ENCODE measurements around the gene HOOK1.
"Not testable (repeated sequence)": the region's sequence is repeated elsewhere in the genome, so short reads cannot be mapped to it uniquely, and the experiment has no call there.

HOOK1 gene

GRCh38 chr1:59897165-59897564, 82.4 kb downstream of the HOOK1 start:
- no peak overlapping the region for H3K4me3 Mint-ChIP-seq
- H3K4me1 Mint-ChIP-seq (ENCODE audit: low read depth): peaks cover 16% of the 10 kb centered on the region
- H3K27ac Mint-ChIP-seq: no peak overlapping the region
- H3K36me3 Mint-ChIP-seq (ENCODE audit: low read depth): no peaks in the 10 kb centered on the region
- H3K27me3 Mint-ChIP-seq: no peaks in the 10 kb centered on the region
- DNase-seq: no peak
- H3K9me3 Mint-ChIP-seq: no peaks in the 10 kb centered on the region

DNA sequence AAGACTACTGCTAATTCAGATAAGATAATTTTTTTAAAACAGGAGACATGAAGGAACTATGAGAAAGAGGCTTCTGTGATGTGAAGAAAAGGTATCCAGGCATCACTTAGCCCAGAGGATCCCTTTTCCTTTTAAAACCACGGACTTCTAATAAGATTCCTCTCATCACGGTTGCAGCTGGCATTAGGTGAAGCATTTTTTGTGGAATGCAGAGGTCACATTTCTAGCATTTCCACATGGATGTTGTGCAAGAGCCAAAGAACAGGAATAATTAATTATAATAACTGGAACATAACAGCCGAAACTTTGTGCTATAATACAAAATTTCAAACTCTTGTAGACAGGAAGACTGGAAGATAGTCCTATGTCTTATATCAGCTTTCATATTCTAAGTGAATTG, 84.2 kb downstream of the HOOK1 start:
- no peak for DNase-seq

DNA sequence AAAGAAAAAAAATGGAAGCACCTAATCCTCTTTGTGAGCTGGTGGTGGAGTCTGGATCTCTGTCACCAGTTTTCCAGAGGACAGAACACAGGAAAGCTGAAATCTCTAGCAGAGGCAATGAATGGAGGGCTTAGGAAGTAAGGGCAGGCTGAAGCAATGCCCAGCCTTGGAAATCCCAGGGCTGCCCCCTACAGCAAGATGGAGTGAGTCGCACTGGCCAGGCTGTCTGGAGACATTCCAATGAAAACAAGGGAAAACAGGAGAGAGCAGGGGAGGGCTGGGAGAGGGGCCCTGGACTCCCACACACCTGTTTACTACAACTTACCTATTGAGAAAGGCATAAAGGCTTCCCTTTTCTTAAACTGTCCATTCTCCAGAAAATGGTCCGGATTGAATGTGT, 85.9 kb downstream of the HOOK1 start:
- DNase-seq: no peak
- H3K27ac Mint-ChIP-seq: no peak overlapping the region
- no peaks in the 10 kb centered on the region for H3K9me3 Mint-ChIP-seq
- no peaks in the 10 kb centered on the region for H3K27me3 Mint-ChIP-seq
- H3K4me1 Mint-ChIP-seq (ENCODE audit: low read depth): no peaks in the 10 kb centered on the region
- H3K4me3 Mint-ChIP-seq: no peak overlapping the region
- no peaks in the 10 kb centered on the region for H3K36me3 Mint-ChIP-seq (ENCODE audit: low read depth)

More for the DNA sequence above, 84.2 kb downstream of the HOOK1 start:
- Mint-ChIP-seq H3K4me1 (ENCODE audit: low read depth) (peaks cover 3% of the 10 kb centered on the region), H3K9me3 (no peaks in the 10 kb centered on the region), H3K27ac (no peak overlapping the region), H3K4me3 (no peak overlapping the region), H3K27me3 (no peaks in the 10 kb centered on the region), H3K36me3 (ENCODE audit: low read depth) (no peaks in the 10 kb centered on the region)

DNA sequence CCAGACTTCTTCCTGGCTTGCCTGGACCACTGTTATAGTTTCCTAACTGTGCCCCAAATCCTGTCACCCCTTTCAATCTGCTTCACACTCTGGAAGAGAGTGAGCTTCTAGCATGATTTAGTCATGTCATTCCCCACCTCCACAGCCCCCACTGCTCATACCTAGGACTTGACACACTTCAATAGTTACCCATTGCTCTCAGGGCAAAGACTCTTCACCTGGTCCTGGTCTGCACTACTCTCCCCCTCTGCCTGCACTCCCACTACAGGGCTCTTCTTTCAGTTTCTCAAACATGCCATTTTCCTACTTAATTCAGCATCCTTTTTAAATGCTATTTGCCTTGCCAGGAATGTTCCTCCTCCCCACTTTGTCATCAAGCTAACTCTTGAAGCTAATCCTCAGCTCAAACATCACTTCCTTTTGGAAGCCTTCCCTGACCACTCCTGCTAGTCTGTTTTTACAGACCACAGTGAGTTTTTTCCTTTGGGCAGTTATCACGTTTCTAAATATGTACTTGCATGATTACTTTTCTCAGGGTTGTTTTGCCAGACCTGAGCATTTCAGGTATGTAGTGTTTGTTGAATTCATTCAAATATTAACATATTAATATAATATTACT, 87.1 kb downstream of the HOOK1 start:
- DNase-seq: no peak
- Mint-ChIP-seq H3K9me3 (no peaks in the 10 kb centered on the region), H3K27me3 (no peaks in the 10 kb centered on the region), H3K4me1 (ENCODE audit: low read depth) (no peaks in the 10 kb centered on the region), H3K27ac (no peak overlapping the region), H3K4me3 (no peak overlapping the region), H3K36me3 (ENCODE audit: low read depth) (peaks cover 4% of the 10 kb centered on the region)

DNA sequence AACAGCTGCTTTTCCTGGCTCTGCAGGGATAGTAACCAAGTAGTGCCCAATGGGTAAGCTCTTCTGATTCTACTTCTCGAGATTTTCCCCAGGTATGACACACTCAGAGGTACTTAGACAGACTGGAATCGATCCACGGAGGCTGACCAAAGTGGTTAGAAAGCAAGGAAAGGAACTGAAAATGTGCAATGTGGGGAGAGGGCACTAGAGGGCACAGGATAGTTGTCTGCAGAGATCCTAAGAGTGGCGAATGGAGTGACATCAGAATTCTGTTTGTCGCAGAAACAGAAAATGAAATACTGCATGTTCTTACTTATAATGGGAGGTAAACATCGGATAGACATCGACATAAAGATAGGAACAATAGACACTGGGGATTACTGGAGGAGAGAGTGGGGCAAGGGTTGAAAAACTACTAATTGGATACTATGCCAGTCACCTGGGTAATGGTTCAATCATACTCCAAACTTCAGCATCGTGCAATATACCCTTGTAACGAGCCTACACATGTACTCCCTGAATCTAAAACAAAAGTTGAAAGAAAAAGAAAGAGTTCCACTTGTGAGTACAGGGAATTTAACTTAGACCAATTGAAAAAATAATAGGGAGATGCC, 88.5 kb downstream of the HOOK1 start:
- DNase-seq: no peak
- peaks cover 5% of the 10 kb centered on the region for H3K36me3 Mint-ChIP-seq (ENCODE audit: low read depth)
- no peak overlapping the region for H3K4me3 Mint-ChIP-seq
- no peaks in the 10 kb centered on the region for H3K9me3 Mint-ChIP-seq
- no peak overlapping the region for H3K27ac Mint-ChIP-seq
- no peaks in the 10 kb centered on the region for H3K4me1 Mint-ChIP-seq (ENCODE audit: low read depth)
- H3K27me3 Mint-ChIP-seq: no peaks in the 10 kb centered on the region

GRCh38 chr1:59906931-59907330, 92.2 kb downstream of the HOOK1 start:
- Mint-ChIP-seq H3K4me1 (ENCODE audit: low read depth) (no peaks in the 10 kb centered on the region), H3K27me3 (no peaks in the 10 kb centered on the region), H3K36me3 (ENCODE audit: low read depth) (peaks cover 8% of the 10 kb centered on the region), H3K4me3 (no peak overlapping the region), H3K9me3 (no peaks in the 10 kb centered on the region), H3K27ac (no peak overlapping the region)
- DNase-seq: no peak

DNA sequence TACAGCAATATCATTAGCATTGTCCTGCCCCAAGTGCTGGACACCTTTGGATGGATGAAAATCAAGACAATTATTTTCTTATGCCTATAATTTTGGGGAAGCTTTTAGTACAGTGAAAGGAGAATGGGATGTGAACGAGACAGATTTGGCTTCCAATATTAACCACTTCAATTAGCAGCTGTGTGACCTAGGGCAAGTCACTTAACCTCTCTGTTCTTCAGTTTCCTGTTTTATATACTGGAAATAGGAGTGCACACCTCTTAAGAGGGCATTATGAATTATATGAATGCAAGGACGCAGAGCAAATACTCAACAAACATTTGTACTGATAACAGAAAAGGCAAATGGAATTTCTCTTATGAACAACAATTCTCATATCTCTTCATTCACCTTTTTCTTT, 93.3 kb downstream of the HOOK1 start:
- Mint-ChIP-seq H3K27ac (no peak overlapping the region), H3K9me3 (no peaks in the 10 kb centered on the region), H3K4me1 (ENCODE audit: low read depth) (no peaks in the 10 kb centered on the region), H3K4me3 (no peak overlapping the region), H3K27me3 (no peaks in the 10 kb centered on the region), H3K36me3 (ENCODE audit: low read depth) (peaks cover 8% of the 10 kb centered on the region)
- no peak for DNase-seq

- Mint-ChIP-seq H3K27me3 (no peaks in the 10 kb centered on the region), H3K36me3 (ENCODE audit: low read depth) (peaks cover 8% of the 10 kb centered on the region), H3K27ac (no peak overlapping the region), H3K9me3 (no peaks in the 10 kb centered on the region), H3K4me3 (no peak overlapping the region), H3K4me1 (ENCODE audit: low read depth) (no peaks in the 10 kb centered on the region)
- no peak for DNase-seq
Measured at GRCh38 chr1:59908682-59909081, 93.9 kb downstream of the HOOK1 start.

DNA sequence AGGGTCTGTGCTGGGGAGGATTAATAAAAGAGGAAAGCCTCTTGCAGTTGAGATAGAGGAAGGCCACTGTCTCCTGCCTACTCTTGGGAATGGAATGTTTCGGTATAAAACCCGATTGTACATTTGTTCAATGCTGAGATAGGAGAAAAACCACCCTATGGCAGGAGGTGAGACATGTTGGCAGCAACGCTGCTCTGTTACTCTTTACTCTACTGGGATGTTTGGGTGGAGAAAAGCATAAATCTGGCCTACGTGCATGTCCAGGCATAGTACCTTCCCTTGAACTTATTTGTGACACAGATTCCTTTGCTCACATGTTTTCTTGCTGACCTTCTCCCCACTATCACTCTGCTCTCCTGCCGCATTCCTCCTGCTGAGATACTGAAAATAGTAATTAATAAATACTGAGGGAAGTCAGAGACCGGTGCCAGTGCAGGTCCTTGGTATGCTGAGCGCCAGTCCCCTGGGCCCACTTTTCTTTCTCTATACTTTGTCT, 100.1 kb downstream of the HOOK1 start:
- H3K4me3 Mint-ChIP-seq; H3K9me3 Mint-ChIP-seq; DNase-seq; H3K36me3 Mint-ChIP-seq (ENCODE audit: low read depth); H3K4me1 Mint-ChIP-seq (ENCODE audit: low read depth); H3K27me3 Mint-ChIP-seq; H3K27ac Mint-ChIP-seq: not testable (repeated sequence)

DNA sequence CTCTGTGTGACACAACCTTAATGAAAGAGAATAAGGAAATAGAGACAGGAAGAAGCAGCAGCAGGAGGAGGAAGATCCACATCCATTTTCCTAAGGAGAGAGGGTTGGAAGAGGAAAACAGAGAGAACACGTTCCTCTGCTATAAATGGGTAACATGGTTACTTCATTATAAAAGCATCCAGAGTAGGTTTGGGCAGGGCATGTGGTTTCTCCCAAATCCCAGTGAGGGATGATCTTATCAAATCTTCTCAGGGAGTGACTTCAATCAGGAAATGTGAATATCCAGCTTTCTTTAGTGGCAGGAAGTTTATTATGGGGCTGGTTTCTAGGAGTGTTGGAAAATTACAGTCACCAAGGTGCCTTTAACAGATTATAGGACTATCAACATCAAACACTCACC, 100.8 kb downstream of the HOOK1 start:
- Mint-ChIP-seq H3K36me3 (ENCODE audit: low read depth) (peaks cover 3% of the 10 kb centered on the region), H3K4me1 (ENCODE audit: low read depth) (no peaks in the 10 kb centered on the region), H3K4me3 (no peak overlapping the region), H3K27me3 (peaks cover 2% of the 10 kb centered on the region), H3K9me3 (no peaks in the 10 kb centered on the region), H3K27ac (no peak overlapping the region)
- no peak for DNase-seq

- no peaks in the 10 kb centered on the region for H3K4me1 Mint-ChIP-seq (ENCODE audit: low read depth)
- no peak overlapping the region for H3K27ac Mint-ChIP-seq
- H3K27me3 Mint-ChIP-seq: peaks cover 6% of the 10 kb centered on the region
- DNase-seq: no peak
- no peaks in the 10 kb centered on the region for H3K36me3 Mint-ChIP-seq (ENCODE audit: low read depth)
- no peak overlapping the region for H3K4me3 Mint-ChIP-seq
- no peaks in the 10 kb centered on the region for H3K9me3 Mint-ChIP-seq
Measured at GRCh38 chr1:59917026-59917784, 102.5 kb downstream of the HOOK1 start.

DNA sequence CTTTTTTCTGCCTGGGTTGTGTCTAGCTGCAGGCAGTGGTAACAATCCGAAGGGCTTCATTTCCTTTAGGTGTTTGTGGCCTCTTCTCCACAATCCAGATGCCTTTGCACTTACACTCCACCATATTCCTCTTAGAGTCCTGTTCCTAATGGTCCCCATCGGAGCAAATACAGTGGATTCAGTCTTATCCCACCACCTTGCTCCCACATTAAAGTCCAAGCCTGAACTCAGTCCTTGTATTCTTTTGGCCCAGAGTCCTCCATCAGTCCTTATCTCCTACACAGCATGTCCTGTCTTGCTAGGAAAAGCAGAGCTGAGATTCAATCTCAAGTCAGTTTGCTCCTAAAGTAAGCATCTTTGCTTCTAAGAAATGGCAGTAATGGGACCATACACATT, 103.0 kb downstream of the HOOK1 start:
- Mint-ChIP-seq H3K4me3 (no peak overlapping the region), H3K36me3 (ENCODE audit: low read depth) (no peaks in the 10 kb centered on the region), H3K27ac (no peak overlapping the region), H3K27me3 (peaks cover 6% of the 10 kb centered on the region), H3K9me3 (no peaks in the 10 kb centered on the region), H3K4me1 (ENCODE audit: low read depth) (no peaks in the 10 kb centered on the region)
- no peak for DNase-seq

DNA sequence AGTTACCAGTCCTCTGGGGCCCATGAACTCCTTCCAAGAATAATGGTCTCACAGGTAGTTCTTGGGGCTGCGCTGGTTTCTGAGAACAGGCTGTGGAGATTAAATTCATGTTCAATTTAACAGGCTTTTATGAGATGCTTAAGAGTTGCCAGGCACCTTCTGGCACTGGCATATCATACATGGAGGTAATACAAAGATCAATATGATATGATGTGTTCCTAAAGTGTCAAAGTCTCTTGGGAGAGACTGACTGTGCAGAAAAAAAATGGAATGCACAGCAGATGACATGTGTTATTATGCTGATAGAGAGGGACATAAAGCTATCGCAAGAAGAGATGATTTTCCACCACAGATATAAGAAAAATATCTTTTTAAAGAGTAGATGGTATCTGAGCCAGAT, 105.0 kb downstream of the HOOK1 start:
- peaks cover 6% of the 10 kb centered on the region for H3K27me3 Mint-ChIP-seq
- H3K4me1 Mint-ChIP-seq (ENCODE audit: low read depth): no peaks in the 10 kb centered on the region
- no peak for DNase-seq
- peaks cover 7% of the 10 kb centered on the region for H3K9me3 Mint-ChIP-seq
- H3K36me3 Mint-ChIP-seq (ENCODE audit: low read depth): no peaks in the 10 kb centered on the region
- H3K4me3 Mint-ChIP-seq: no peak overlapping the region
- no peak overlapping the region for H3K27ac Mint-ChIP-seq

GRCh38 chr1:59921258-59921899, 106.6 kb downstream of the HOOK1 start:
- Mint-ChIP-seq H3K9me3 (peaks cover 17% of the 10 kb centered on the region), H3K27me3 (peaks cover 10% of the 10 kb centered on the region)
- H3K4me3 Mint-ChIP-seq; H3K36me3 Mint-ChIP-seq (ENCODE audit: low read depth); H3K4me1 Mint-ChIP-seq (ENCODE audit: low read depth); DNase-seq; H3K27ac Mint-ChIP-seq: not testable (repeated sequence)

DNA sequence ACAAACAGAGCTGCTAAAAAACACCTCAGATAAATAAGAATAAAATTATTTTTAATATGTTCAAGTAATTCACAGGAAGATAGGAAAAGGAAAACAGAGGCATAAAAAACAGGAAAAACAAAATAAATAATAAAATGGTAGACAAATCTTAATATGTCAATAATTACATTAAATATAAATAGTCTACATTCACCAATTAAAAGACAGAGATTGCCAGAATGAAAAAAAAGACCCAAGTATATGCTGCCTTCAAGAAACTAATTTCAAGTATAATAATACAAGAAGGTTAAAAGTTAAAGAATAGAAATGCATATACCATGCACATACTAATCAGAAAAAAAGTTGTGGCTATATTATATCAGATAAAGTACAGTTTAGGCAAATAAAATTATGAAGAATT, 109.9 kb downstream of the HOOK1 start:
- Mint-ChIP-seq H3K4me1 (ENCODE audit: low read depth) (peaks cover 14% of the 10 kb centered on the region), H3K4me3 (no peak overlapping the region), H3K27me3 (peaks cover 29% of the 10 kb centered on the region), H3K27ac (no peak overlapping the region), H3K36me3 (ENCODE audit: low read depth) (peaks cover 3% of the 10 kb centered on the region), H3K9me3 (peaks cover 17% of the 10 kb centered on the region)
- no peak for DNase-seq

All from activated T-cell treated with anti-CD3 and anti-CD28 coated beads, Interleukin-2, amount 50 U/mL, for 24 hours (primary cell).